ENCODE results near the gene ST3GAL2.

The ST3GAL2 gene

DNA sequence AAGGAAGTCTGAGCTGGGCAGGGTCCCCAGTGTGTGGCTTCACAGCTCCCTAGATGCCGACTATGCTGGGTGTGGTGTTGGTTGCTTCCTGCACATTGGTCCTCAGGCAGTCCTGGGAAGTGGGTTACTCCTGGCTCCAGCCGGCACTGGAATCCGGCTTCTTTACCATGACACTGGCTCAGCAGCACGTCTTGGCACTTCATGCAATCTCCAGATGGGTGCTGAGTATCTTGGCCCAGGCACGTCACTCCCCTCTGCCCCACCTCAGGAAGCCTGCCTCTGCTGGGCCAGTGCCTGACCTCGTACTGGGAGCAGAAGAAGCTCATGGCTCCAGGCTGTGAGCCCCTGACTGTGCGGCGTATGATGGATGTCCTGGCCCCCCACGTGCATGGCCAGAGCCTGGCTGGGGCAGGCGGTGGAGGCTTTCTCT lies 40.0 kb upstream of the ST3GAL2 start:
- TF ChIP-seq CTCF (IDR thresholded peaks at IDR 0.05; ENCODE audit: low read depth, low read length) = no peak
- peak in 1 of 2 donors; percentile 57 for DNase-seq (ENCODE audit: low read depth in 2 of 2)
- H3K4me3 ChIP-seq (replicated peaks in 1 of 2; ENCODE audit: low read depth in 2 of 2, low read length in 2 of 2) = no peak overlapping the region

DNA sequence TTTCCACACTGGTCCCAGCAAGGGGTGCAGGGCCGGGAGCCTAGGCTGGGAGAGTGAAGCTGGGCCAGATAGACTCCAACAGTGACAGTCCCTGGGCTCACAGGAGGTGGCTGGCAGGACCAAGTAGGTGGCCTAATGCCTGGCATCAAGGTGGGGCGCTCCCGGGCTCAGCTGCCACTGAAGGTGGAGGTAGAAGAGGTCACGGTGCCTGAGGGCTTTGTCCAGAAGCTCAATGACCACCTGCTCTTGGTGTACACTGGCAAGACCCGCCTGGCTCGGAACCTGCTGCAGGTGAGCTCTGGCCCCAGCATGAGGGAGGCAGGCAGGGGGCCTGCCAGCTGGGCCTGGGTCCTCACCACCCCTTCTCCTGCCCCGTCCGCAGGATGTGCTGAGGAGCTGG lies 39.3 kb upstream of the ST3GAL2 start:
- no peak for TF ChIP-seq CTCF (IDR thresholded peaks at IDR 0.05; ENCODE audit: low read depth, low read length)

GRCh38 chr16:70476272-70477020 lies 37.5 kb upstream of the ST3GAL2 start:
- no peak overlapping the region for H3K4me3 ChIP-seq (replicated peaks in 1 of 2; ENCODE audit: low read depth in 2 of 2, low read length in 2 of 2)
- no peak for TF ChIP-seq CTCF (IDR thresholded peaks at IDR 0.05; ENCODE audit: low read depth, low read length)
- peak; percentile 65 to 69 for DNase-seq (ENCODE audit: low read depth in 2 of 2)

More for the DNA sequence above, 39.3 kb upstream of the ST3GAL2 start:
- H3K4me3 ChIP-seq (replicated peaks in 1 of 2; ENCODE audit: low read depth in 2 of 2, low read length in 2 of 2) = no peak overlapping the region
- DNase-seq (ENCODE audit: low read depth in 2 of 2) = no peak

GRCh38 chr16:70475054-70475871 lies 36.4 kb upstream of the ST3GAL2 start:
- no peak overlapping the region for H3K4me3 ChIP-seq (replicated peaks in 1 of 2; ENCODE audit: low read depth in 2 of 2, low read length in 2 of 2)
- DNase-seq (ENCODE audit: low read depth in 2 of 2) = no peak
- no peak for TF ChIP-seq CTCF (IDR thresholded peaks at IDR 0.05; ENCODE audit: low read depth, low read length)

- DNase-seq (ENCODE audit: low read depth in 2 of 2) = no peak
- no peak for TF ChIP-seq CTCF (IDR thresholded peaks at IDR 0.05; ENCODE audit: low read depth, low read length)
- no peak overlapping the region for H3K4me3 ChIP-seq (replicated peaks in 1 of 2; ENCODE audit: low read depth in 2 of 2, low read length in 2 of 2)
These were observed 35.6 kb upstream of the ST3GAL2 start for GRCh38 chr16:70474320-70475053.

GRCh38 chr16:70473446-70474319 lies 34.8 kb upstream of the ST3GAL2 start:
- DNase-seq (ENCODE audit: low read depth in 2 of 2) = no peak
- no peak for TF ChIP-seq CTCF (IDR thresholded peaks at IDR 0.05; ENCODE audit: low read depth, low read length)
- no peak overlapping the region for H3K4me3 ChIP-seq (replicated peaks in 1 of 2; ENCODE audit: low read depth in 2 of 2, low read length in 2 of 2)

Measured in cardiac fibroblast (primary cell).